HG03066 (cell line): ENCODE results near the gene EXOC6B.
"Not testable (repeated sequence)": the region's sequence is repeated elsewhere in the genome, so short reads cannot be mapped to it uniquely, and the experiment has no call there.

Experiments
- ATAC-seq: cut with Tn5 transposase; IDR thresholded peaks from one replicate; pipeline ENCODE4 v1.9.1; 2021; ENCODE audit warnings: low read depth; ENCODE audit not compliant: unreplicated experiment

Gene EXOC6B

DNA sequence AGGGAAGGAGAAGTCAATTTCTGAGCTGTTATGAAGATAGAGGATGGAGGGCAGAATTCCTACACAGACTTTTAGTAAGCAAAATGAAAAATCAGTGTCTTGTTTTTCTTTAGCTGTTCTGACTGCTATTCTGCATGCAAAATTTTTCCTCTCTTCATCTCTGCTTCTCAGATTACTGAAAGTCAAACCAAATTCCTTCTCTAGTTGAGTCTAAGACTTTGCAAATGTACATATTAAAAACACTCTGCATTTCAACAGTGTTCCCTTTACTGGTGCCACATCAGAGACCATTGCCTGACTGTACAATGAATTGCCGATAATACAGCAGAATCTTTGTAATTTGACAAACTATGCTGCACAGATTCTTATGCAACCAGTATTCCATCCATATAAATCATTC is 198.8 kb downstream of the EXOC6B start:
- no peak for ATAC-seq

DNA sequence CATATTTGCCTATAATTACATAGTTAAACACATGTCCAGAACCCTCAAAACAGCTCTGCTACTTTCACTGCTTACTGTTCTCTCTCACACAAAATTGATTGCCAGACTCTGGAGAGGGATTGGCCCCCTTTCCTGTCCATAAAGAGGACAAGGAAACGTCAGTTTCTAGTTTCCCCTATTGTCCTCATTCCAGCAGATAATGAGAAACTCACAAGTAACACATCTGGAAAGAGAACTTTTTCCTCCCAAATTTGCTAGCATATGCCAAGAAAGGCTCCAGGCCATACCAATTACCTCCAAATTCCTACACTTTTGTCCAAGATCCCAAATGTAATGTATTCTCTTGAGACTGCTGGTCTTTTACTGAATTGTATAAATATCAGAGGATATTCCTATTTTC is 200.5 kb downstream of the EXOC6B start:
- no peak for ATAC-seq

DNA sequence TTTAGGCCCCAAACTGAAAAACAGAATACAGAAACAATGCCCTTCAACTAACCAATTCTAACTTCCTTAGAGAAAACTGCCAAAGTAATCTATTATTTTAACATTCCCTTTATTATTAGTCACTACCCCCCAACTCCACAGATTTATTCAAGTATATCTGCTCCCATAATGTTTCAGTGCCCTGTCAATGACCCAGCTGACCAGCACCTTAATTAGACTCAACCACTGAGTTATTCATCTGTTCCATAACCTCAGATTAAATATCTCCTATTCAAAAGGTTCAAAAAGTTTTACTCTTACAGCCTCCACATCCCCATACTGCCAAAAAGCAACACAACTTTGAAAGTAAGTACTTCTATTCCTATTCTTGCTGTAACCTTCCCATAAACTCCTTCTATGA is 202.4 kb downstream of the EXOC6B start:
- ATAC-seq, result no peak

DNA sequence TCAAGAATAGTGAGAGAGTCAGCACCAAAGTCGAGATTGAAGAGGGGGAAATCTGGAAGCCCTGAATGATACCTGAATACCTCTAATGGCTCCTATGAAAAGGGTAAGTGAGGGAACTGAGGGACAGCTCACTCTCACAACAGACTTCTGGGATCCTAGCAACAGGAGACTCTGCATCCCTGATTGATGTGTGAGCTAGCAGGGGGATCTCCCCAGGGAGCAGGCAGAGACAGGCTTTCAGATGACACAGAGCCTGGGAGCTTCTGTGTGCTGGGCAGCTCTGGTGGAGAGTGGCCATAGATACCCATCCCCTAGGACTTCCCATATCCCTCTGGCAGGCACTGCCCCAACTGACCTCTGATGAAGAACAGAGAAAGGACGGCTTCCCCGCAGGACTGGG is 206.2 kb downstream of the EXOC6B start:
- no peak for ATAC-seq

DNA sequence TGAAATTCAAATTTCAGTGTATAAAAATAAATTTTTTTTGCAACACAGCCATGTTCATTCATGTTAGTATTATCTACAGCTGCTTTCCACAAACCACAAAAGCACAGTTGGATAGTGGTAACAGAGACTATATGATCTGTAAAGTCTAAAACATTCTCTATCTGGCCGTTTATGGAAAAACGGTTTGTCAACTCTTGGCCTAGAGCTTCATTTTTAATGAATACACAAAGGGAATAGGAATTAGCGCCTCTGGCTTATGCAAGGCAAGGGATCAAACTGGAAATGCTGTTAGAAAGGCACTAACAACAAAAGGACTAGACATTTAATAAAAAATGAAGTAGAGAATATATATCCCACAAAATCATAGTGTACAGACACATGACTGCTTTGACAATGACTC is 211.9 kb downstream of the EXOC6B start:
- no peak for ATAC-seq

DNA sequence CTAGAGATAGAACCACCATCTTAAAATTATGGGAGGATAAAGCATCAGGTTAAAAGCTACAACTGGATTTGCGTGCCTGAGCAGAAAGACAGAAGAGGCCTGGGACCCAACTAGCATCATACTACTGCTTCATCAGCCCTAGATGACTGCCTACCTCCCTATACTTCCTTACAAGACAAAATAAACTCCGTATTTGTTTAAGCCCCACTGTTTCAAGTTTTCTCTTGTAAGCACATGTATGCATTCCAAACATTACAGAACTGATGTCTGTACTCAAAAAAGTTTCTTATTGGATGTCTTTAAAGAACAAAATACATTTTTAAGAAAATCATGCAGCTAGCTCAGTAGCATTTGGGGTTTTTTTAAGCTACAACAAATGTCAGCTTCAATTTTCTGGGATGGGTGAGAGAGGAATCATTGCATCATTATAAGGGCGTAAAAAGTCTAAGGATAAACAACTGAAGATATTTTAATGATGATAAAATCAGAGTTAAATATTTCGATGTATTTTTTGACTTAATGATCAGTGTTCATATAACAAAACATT is 213.1 kb downstream of the EXOC6B start:
- no peak for ATAC-seq

DNA sequence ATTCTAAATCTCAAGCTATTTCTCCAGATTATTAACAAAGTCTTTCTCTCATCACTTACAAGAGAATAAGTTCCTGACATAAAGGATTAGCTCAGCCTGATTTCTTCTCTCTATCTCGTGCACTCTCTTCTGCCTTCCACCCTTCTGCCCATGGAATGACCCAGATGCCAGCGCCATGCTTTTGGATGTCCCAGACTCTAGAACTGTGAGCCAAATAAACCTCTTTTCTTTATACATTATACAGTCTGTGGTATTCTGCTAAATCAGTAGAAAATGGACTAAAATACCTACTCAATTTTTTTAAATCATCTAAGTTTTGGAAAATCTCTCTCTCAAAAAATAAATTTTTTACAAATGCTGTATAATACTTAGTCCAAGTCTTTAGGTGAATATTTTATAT is 218.6 kb downstream of the EXOC6B start:
- ATAC-seq, result no peak

DNA sequence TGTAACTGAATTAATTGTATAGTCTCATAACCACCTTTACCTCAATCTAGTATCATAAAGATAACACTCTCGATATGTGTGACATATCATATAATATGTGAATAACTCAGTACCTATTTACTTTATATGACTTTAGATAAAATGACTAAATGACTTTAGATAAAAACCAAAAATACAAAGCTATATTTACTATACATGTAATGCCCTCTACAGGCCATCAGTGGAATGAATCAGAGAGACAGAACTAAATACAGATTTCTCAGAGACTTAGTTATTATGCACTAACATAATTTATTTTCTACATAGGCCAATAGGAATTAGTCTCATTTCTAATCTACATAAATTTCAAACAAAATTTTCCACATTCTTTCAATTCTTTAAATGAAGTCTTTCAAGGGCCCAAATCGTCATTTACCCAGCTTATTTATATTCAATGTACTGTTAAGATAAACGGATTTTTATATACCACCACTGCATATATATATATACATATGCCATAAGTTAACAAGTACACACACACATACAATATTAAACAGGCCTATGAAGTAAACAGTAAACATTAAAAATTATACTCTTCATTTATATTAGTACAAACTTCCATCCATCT is 219.9 kb downstream of the EXOC6B start:
- ATAC-seq, result no peak

DNA sequence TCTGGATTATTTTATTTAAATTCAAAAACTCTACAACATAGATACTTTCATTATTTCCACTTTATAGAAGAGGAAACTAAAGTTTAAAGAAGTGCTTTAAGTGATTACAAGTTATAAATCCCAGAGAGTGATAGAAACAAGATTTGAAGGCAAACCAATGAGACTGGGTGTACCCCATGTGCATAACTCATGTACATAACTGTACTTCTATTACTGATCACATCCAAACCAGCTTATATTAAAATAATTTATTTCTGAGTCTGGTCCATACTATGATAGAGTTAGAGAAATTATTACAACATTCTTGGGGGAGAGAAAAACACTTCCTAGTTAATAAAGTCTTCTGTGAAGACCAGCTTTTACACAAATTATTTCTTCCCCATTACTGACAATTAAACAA is 221.4 kb downstream of the EXOC6B start:
- ATAC-seq, result no peak

DNA sequence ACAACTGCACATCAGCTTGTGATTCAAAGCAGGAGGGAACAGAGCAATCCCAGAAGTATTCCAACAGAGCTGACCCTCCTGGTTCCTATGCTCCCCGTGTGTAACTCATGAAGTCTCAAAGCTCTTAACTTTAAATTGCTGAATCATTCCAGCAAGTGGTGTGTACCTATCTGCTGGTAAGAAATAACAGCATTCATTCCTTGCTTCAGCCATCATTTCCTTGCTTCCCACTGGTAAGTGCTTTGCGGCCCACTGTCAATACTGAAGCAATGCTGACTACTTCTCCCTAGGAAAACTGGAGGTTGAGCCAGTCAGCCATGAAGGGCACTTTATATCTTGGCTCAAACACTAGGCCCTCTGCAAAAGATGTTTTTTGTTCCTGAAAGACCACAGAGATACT is 222.4 kb downstream of the EXOC6B start:
- no peak for ATAC-seq

DNA sequence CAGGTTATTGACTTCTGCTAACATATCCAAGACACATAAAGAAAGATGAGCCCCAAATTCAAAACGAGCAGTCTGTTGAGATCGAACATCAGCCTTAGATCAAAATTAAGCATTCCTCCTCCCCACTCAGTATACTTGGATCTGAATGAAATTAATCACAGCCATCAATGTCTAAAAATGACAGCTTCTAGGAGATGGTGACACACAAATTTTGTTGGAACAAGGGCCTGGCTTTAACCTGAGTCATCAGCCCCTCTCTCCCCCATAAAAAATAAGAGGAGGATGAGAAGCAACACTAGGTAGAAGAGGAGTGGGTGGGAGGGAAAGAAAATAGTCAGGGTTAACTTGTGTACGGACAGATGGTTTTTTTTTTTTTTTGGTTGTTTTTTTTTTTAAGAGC is 223.1 kb downstream of the EXOC6B start:
- ATAC-seq, result no peak

DNA sequence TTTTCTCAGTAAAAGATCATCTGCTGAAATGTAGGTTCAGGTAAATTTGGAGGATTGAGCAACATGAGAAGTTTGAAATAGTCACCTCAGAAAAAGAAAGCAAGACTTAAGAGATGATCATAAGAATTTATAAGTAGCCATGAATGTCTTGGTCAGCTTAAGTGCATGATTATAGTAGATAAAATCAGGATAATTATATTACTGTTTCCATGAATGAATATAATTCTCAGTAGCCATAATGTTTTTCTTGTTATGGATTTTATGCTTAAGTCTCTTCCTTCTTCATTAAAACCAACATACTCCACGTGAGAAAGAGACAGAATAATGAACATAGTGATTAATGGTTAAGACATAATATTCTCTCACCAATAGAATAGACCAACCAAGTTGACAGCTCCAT is 223.7 kb downstream of the EXOC6B start:
- no peak for ATAC-seq

DNA sequence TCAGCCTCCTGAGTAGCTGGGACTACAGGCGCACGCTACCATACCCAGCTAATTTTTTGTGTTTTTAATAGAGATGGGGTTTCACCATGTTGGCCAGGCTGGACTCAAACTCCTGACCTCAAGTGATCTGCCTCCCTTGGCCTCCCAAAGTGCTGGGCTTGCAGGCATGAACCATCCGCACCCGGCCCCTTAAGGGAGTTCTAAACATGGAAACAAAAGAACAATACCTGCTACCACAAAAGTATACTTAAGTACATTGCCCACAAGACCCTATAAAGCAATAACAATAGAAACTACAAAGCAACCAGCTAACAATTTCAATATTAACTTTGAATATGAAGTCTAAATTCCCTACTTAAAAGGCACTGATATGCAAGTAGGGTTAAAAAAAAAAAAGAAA is 242.0 kb downstream of the EXOC6B start:
- ATAC-seq, result not testable (repeated sequence)

DNA sequence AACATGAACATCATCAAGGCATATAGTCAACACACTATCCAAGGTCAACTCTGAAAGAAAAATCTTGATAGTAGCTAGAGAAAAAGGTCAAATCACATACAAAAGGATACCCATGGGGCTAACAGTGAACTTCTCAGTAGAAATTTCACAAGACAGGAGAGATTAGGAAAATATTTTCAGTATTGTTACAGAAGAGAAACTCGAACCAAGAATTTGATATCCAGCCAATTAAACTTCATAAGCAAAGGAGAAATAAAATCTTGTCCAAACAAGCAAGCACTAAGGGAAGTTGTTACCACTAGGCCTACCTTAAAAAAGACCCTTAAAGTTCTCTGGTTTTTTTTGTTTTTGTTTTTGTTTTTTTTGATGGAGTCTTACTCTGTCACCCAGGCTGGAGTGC is 242.5 kb downstream of the EXOC6B start:
- no peak for ATAC-seq

DNA sequence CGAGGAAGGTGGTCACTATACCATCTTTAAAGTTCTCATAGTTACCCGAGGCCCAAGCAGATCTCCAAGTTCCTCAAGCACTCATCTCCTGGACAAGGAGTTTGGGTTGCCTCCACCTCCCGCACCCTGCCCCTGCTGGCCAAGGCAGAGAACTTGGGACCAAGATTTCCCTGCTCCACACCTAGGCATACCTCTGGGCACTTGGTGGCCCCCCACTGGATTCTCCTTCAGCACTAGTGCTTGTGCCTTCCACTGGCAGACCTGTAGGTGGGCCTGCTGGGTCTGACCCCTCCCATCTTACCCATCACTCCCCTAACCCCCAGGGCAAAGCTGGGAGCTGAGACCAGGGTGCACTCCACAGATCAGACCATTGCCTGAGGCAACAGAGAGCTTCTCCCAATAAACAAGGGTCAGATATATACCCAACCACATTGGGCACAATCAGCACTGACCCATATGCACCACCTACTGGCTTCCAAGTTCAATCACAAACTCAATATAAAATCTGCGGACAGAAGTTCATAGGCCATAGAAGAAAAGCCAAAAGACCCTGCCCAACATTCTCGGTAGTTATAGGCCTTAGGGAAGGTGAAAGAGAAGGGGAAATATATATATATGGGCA is 244.2 kb downstream of the EXOC6B start:
- ATAC-seq, result no peak

DNA sequence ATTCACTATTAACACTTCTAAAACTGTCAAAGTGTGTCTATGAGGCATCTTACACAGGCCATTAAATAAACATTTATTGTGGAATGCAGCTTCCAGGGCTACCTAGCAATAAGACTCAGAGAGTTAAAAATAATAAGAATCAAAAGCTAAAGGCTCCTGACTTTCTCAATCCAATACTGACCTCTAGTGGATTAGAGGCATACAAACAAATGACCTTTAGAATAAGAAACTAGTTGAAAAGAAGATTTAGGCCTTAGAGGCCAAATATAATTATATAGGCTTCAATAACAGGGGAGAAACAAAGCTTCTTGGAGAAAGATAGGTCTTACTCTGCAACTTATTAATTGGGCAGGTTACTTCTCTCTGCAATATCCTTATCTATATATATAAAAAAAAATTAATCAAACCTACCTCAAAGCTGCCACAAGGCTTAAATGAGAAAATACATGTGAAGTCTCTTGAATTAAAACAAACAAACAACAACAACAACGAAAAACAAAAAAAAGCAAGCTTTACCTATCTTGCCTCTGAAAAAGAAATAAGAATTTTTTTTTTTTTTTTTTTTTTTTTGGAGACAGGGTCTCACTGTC is 246.1 kb downstream of the EXOC6B start:
- no peak for ATAC-seq

DNA sequence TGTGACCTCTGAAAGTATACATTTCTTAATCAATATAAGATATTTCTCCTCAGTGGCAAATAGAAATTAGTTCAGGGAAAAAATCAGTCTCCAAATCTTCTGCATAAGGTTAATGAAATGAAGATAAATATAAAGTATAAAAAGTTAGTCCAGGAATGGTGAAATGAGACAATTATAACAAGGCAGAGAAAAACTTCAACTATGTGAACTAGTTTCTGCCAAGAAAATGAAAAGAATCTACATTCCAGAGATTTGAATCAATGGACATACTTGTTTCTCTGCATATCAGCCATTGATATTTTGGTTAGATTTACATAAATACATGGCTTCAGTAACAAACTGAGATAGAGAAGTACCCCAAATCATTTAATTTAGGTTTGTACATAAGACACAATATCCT is 249.0 kb downstream of the EXOC6B start:
- no peak for ATAC-seq

DNA sequence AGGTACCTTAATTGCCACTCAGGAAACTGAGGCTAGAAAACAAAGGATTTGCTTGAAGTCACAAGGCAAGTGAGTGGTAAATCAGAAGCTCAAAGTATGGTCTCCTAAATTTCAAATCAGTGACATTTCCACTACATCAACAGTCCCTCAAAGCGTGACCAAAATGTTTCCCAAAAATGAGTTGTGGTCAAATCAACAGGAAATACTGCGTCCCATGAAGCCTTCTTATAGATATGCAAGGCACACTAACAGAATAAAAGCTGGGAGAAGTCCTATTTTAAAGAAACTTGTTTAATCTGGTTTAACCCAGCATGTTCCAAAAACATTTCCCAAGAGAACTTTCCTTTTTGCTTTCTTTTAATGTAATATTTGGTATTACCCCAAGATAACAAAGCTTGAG is 249.4 kb downstream of the EXOC6B start:
- no peak for ATAC-seq

DNA sequence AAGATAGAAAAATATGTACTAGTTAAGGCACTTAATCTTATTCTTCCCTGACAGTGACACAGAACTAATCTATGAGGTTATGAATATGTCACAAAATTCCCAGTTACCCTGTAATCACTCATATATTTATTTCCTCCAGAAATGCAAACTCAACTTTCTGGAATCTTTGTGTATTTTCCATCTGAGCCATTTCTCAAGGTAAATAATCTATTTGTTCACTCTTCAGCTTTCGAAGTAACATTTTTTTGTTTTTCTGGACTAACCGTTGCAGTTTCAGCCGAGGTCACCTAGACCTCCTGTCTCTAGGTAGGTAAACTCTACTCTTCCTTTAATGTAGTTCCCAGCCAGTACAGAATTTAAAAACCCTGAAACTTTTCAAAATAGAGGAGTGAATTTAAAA is 250.9 kb downstream of the EXOC6B start:
- no peak for ATAC-seq

DNA sequence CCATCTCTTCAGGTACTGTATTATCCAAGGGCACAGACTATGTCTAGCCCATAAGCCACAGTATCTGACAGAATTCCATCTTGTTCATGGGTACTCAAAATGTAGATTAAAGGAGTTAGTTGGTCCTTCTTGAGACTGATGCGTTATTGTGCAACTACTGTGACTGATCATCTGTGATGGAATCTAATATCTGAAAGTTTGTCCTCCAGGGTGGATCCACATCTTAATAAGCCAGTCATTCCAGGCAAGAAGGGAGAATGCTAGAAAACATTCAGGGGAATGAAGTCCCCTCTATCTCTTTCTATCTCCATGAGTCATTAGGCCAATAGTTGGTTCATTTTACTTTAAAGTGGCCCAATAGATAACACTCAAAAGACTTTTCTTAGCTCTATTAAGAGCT is 252.6 kb downstream of the EXOC6B start:
- ATAC-seq, result no peak

DNA sequence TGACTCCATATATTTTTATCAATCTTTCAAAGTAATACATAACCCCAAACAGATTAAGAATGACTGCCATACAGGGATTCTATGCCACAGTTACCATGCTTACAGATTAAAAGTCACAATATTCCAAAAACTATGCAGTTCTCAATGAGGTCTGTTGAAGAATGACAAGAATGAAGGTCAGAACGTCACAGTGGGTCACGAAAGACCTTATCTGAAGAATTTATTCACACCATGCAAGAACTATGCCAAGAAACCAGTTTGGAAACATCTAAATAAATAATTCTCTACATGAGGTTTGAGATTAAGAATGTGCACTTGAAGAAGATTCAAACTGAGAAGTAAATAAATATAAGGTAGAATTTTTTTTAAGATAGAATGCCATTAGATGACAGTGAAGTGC is 253.3 kb downstream of the EXOC6B start:
- no peak for ATAC-seq

DNA sequence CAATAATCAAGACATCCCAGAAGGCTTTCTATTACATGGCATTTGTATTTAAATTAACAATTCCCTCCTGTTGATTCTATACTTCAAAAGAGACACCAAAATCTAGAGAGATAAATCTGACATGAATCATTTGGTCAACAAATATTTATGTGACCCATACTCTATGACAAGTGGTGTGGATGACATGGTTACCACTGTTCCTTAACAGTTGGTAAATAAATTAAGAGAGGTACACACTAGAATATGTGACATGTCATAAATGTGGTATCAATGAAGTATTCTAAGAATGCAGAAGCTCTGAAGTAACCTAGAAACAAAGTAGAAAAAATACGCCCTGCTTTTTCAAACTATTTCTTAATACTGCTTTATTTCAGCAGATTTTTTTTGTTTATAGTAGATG is 255.4 kb downstream of the EXOC6B start:
- ATAC-seq, result no peak
